H9 (cell line): ENCODE measurements around the gene C1orf216. TPM values are rescaled to one million over a fixed set of nuclear protein-coding genes. Genes with fewer than 3 reads are reported as not detected.

Source experiments
- DNase-seq: peaks from one replicate; pipeline ENCODE4 v3.0.0-alpha.2; 2017
- H2AFZ ChIP-seq: one replicate; pipeline ENCODE4 v1.6.1; 2013; ENCODE audit warnings: mild to moderate bottlenecking, low read length, control low read depth, moderate library complexity
- H2AK5ac ChIP-seq: 2 replicates; pipeline ENCODE4 v1.6.1; 2013; ENCODE audit warnings: low read length, control low read depth, mixed read lengths; ENCODE audit not compliant: insufficient read length
- H2BK120ac ChIP-seq: one replicate; pipeline ENCODE4 v1.6.1; 2013; ENCODE audit warnings: low read depth, mild to moderate bottlenecking, low read length, control low read depth, inconsistent platforms; ENCODE audit not compliant: poor library complexity, severe bottlenecking
- H2BK12ac ChIP-seq: 2 replicates; pipeline ENCODE4 v1.6.1; 2013; ENCODE audit warnings: low read length, control low read depth, mixed read lengths, low read depth; ENCODE audit not compliant: insufficient read length
- H2BK15ac ChIP-seq: 2 replicates; pipeline ENCODE4 v1.6.1; 2013; ENCODE audit warnings: low read depth, low read length, control low read depth
- H2BK20ac ChIP-seq: one replicate; pipeline ENCODE4 v1.6.1; 2013; ENCODE audit warnings: low read depth, mild to moderate bottlenecking, low read length, control low read depth, inconsistent platforms; ENCODE audit not compliant: poor library complexity, severe bottlenecking
- H2BK5ac ChIP-seq: 2 replicates; pipeline ENCODE4 v1.6.1; 2013; ENCODE audit warnings: low read length, control low read depth, mixed read lengths; ENCODE audit not compliant: insufficient read length
- H3K14ac ChIP-seq: 2 replicates; pipeline ENCODE4 v1.6.1; 2013; ENCODE audit warnings: low read length, control low read depth; ENCODE audit not compliant: insufficient read depth
- H3K18ac ChIP-seq: 2 replicates; pipeline ENCODE4 v1.6.1; 2013; ENCODE audit warnings: low read depth, mild to moderate bottlenecking, mixed read lengths, low read length, control low read depth; ENCODE audit not compliant: insufficient read length
- H3K23ac ChIP-seq: 2 replicates; pipeline ENCODE4 v1.6.1; 2013; ENCODE audit warnings: low read length, control low read depth, mixed read lengths, low read depth; ENCODE audit not compliant: insufficient read length
- H3K23me2 ChIP-seq: 2 replicates; pipeline ENCODE4 v1.6.1; 2013; ENCODE audit warnings: low read depth, mild to moderate bottlenecking, mixed read lengths, low read length, control low read depth; ENCODE audit not compliant: insufficient read length, poor library complexity, severe bottlenecking
- H3K27ac ChIP-seq: 2 replicates; pipeline ENCODE4 v1.5.1; 2013; ENCODE audit warnings: low read length, control low read depth, mixed read lengths, low read depth; ENCODE audit not compliant: insufficient read length
- H3K27me3 ChIP-seq: 2 replicates; pipeline ENCODE4 v1.6.1; 2013; ENCODE audit warnings: low read length, control low read depth, inconsistent platforms; ENCODE audit not compliant: insufficient read depth
- H3K4ac ChIP-seq: 2 replicates; pipeline ENCODE4 v1.6.1; 2013; ENCODE audit warnings: low read depth, mild to moderate bottlenecking, control low read depth, inconsistent platforms, low read length, moderate library complexity
- H3K4me1 ChIP-seq: 2 replicates; pipeline ENCODE4 v1.6.1; 2013; ENCODE audit warnings: low read length, control low read depth, inconsistent platforms; ENCODE audit not compliant: insufficient read depth
- H3K4me2 ChIP-seq: 2 replicates; pipeline ENCODE4 v1.6.1; 2013; ENCODE audit warnings: low read length, control low read depth, mixed read lengths; ENCODE audit not compliant: insufficient read length, insufficient read depth
- H3K56ac ChIP-seq: 2 replicates; pipeline ENCODE4 v1.6.1; 2013; ENCODE audit warnings: low read depth, mild to moderate bottlenecking, mixed read lengths, low read length, control low read depth; ENCODE audit not compliant: insufficient read length
- H3K79me1 ChIP-seq: 2 replicates; pipeline ENCODE4 v1.6.1; 2013; ENCODE audit warnings: low read depth, mild to moderate bottlenecking, moderate library complexity, low read length, control low read depth, inconsistent platforms; ENCODE audit not compliant: insufficient read depth, poor library complexity, severe bottlenecking
- H3K79me2 ChIP-seq: 2 replicates; pipeline ENCODE4 v1.6.1; 2013; ENCODE audit warnings: low read length, control low read depth, inconsistent platforms; ENCODE audit not compliant: insufficient read depth
- H3K9ac ChIP-seq: 2 replicates; pipeline ENCODE4 v1.6.1; 2013; ENCODE audit warnings: low read length, control low read depth, mixed read lengths; ENCODE audit not compliant: insufficient read length; ENCODE audit errors: extremely low read depth
- H3K9me3 ChIP-seq: one replicate; pipeline ENCODE4 v1.6.1; 2013; ENCODE audit warnings: low read depth, low read length, inconsistent platforms; ENCODE audit not compliant: control insufficient read depth
- H3T11ph ChIP-seq: one replicate; pipeline ENCODE4 v1.6.1; 2013; ENCODE audit warnings: mild to moderate bottlenecking, low read length, control low read depth, inconsistent platforms
- H4K20me1 ChIP-seq: one replicate; pipeline ENCODE4 v1.6.1; 2013; ENCODE audit not compliant: control insufficient read depth, insufficient read length, insufficient read depth
- H4K5ac ChIP-seq: 2 replicates; pipeline ENCODE4 v1.6.1; 2013; ENCODE audit warnings: low read depth, mild to moderate bottlenecking, mixed read lengths, low read length, control low read depth; ENCODE audit not compliant: insufficient read length
- H4K8ac ChIP-seq: replicated peaks from 2 replicates; pipeline ENCODE4 v1.6.1; 2013; ENCODE audit warnings: low read length, control low read depth, mixed read lengths, low read depth; ENCODE audit not compliant: insufficient read length
- H4K91ac ChIP-seq: 2 replicates; pipeline ENCODE4 v1.6.1; 2013; ENCODE audit warnings: low read depth, mild to moderate bottlenecking, moderate library complexity, mixed read lengths, low read length, control low read depth; ENCODE audit not compliant: insufficient read length
- H3K27ac Mint-ChIP-seq, 3 experiments: 2 replicates in 2 of 3; 3 replicates in 1 of 3; pipeline ENCODE4 v1.8.0; 2020 to 2021; ENCODE audit warnings: mixed read lengths in 3 of 3, mild to moderate bottlenecking in 1 of 3, moderate library complexity in 1 of 3
- H3K27me3 Mint-ChIP-seq: 2 replicates; pipeline ENCODE4 v1.8.0; 2021; ENCODE audit warnings: low read depth, mild to moderate bottlenecking, moderate library complexity, mixed read lengths
- H3K36me3 Mint-ChIP-seq, 3 experiments: 2 replicates in 2 of 3; 3 replicates in 1 of 3; pipeline ENCODE4 v1.8.0; 2020 to 2021; ENCODE audit warnings: low read depth in 3 of 3, mixed read lengths in 3 of 3; ENCODE audit not compliant: insufficient read depth in 1 of 3
- H3K4me1 Mint-ChIP-seq, 2 experiments: 2 replicates each; pipeline ENCODE4 v1.8.0; 2020; ENCODE audit warnings: mixed read lengths in 2 of 2
- H3K4me3 Mint-ChIP-seq, 2 experiments: 2 replicates in 1 of 2; 3 replicates in 1 of 2; pipeline ENCODE4 v1.8.0; 2020 to 2021; ENCODE audit warnings: mild to moderate bottlenecking in 2 of 2, mixed read lengths in 2 of 2, moderate library complexity in 1 of 2
- H3K9me3 Mint-ChIP-seq, 2 experiments: 2 replicates in 1 of 2; 3 replicates in 1 of 2; pipeline ENCODE4 v1.8.0; 2020; ENCODE audit warnings: mild to moderate bottlenecking in 2 of 2, mixed read lengths in 2 of 2, moderate library complexity in 1 of 2
- WGBS: extraction: QIAGEN DNeasy Blood & Tissue Kit; methylation state at CpG from one replicate; pipeline ENCODE4 v1.1.7; 2013; ENCODE audit warnings: missing lambda C conversion rate, low lambda C conversion rate, mixed read lengths; ENCODE audit not compliant: insufficient read length; ENCODE audit errors: extremely low coverage; 5-methylcytosine and 5-hydroxymethylcytosine counted together
- total RNA-seq: library from RNA; stranded (reverse); gene quantifications from 2 replicates; pipeline ENCODE4 v1.2.1, GENCODE V29; 2021
- TF ChIP-seq, protein P1 (sequence below): fragments of 200-600 bp; sonication (generic); conservative IDR thresholded peaks from 3 replicates; pipeline ENCODE4 v1.8.0; 2021; ENCODE audit warnings: antibody characterized with exemption, mild to moderate bottlenecking

The C1orf216 gene
- total RNA-seq, 1 experiment from 2014 or later, result 13.5 TPM

DNA sequence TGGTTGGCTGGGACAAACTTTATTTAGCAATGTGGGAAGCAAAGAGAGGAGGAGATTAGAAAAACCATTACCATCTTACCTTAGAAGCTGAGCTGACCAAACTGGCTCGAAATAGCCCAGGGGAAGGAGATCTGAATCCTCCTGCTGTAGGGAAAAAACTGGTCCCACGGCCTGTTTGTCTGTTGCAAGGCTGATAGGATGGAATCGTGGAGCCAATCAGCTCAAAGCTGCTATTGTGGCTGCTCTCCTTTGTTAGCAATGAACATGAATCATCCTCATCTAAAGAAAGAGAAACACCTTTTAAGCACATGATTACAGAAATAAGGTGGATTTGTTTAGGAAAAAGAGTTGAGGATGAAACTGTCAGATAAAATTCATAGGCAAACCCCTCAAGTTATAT is 29.6 kb upstream of the C1orf216 start:
- H2BK120ac ChIP-seq, result no peak overlapping the region
- no peak overlapping the region for H3K14ac ChIP-seq
- no peak overlapping the region for H2BK5ac ChIP-seq
- H2AK5ac ChIP-seq, result no peak overlapping the region
- no peak overlapping the region for H3T11ph ChIP-seq
- H3K36me3 Mint-ChIP-seq, result peaks cover 13 to 75% (median 55%) of the 10 kb centered on the region in 3 experiments; a peak in 6 of 7 replicates
- no peaks in the 10 kb centered on the region for H3K4me1 ChIP-seq
- no peak overlapping the region for H3K23ac ChIP-seq
- H3K4me1 Mint-ChIP-seq, result no peaks in the 10 kb centered on the region
- H3K9me3 ChIP-seq, result no peaks in the 10 kb centered on the region
- no peak overlapping the region for H2BK12ac ChIP-seq
- no peak for DNase-seq
- no peaks in the 10 kb centered on the region for H3K79me2 ChIP-seq
- H3K4ac ChIP-seq, result no peak overlapping the region
- no peaks in the 10 kb centered on the region for H4K20me1 ChIP-seq
- H3K23me2 ChIP-seq, result no peaks in the 10 kb centered on the region
- H3K18ac ChIP-seq, result no peak overlapping the region
- H4K91ac ChIP-seq, result no peak overlapping the region
- no peak overlapping the region for H4K8ac ChIP-seq
- no peaks in the 10 kb centered on the region for H3K79me1 ChIP-seq
- no peaks in the 10 kb centered on the region for H3K27me3 ChIP-seq
- TF ChIP-seq, protein P1, sequence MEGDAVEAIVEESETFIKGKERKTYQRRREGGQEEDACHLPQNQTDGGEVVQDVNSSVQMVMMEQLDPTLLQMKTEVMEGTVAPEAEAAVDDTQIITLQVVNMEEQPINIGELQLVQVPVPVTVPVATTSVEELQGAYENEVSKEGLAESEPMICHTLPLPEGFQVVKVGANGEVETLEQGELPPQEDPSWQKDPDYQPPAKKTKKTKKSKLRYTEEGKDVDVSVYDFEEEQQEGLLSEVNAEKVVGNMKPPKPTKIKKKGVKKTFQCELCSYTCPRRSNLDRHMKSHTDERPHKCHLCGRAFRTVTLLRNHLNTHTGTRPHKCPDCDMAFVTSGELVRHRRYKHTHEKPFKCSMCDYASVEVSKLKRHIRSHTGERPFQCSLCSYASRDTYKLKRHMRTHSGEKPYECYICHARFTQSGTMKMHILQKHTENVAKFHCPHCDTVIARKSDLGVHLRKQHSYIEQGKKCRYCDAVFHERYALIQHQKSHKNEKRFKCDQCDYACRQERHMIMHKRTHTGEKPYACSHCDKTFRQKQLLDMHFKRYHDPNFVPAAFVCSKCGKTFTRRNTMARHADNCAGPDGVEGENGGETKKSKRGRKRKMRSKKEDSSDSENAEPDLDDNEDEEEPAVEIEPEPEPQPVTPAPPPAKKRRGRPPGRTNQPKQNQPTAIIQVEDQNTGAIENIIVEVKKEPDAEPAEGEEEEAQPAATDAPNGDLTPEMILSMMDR, result no peak
- no peak overlapping the region for H3K27ac ChIP-seq
- no peak overlapping the region for H3K9ac ChIP-seq
- no peak overlapping the region for H3K4me3 Mint-ChIP-seq
- no peak overlapping the region for H4K5ac ChIP-seq
- no peak overlapping the region for H2BK20ac ChIP-seq
- no CpG with 5 or more reads among the region's 3 CpGs for WGBS
- no peaks in the 10 kb centered on the region for H3K9me3 Mint-ChIP-seq
- H2AFZ ChIP-seq, result no peak overlapping the region
- no peaks in the 10 kb centered on the region for H3K27me3 Mint-ChIP-seq
- H3K56ac ChIP-seq, result no peak overlapping the region
- no peak overlapping the region for H3K27ac Mint-ChIP-seq
- H2BK15ac ChIP-seq, result no peak overlapping the region
- H3K4me2 ChIP-seq, result no peak overlapping the region
